HCT116 (cell line): ENCODE results near the gene STAP2.

Source experiments
- CTCF ChIP-seq, 3 experiments: fragments of 200-600 bp in 1 of 3; sonication (generic) in 1 of 3; IDR thresholded peaks in 2 of 3; conservative IDR thresholded peaks in 1 of 3; 2 replicates each; pipeline ENCODE4 v1.5.1; 2012 to 2017; ENCODE audit warnings: low read depth in 2 of 3, low read length in 2 of 3, antibody characterized with exemption in 1 of 3, borderline replicate concordance in 1 of 3, control low read depth in 1 of 3, mild to moderate bottlenecking in 1 of 3, mixed read lengths in 1 of 3, mixed run types in 1 of 3, moderate library complexity in 1 of 3; ENCODE audit not compliant: insufficient read depth in 1 of 3
- EZH2 ChIP-seq: fragments of 200-600 bp; sonication (generic); IDR thresholded peaks from 2 replicates; pipeline ENCODE4 v1.6.1; 2017; ENCODE audit warnings: antibody characterized with exemption, mixed run types

- no peak for TF ChIP-seq CTCF (IDR thresholded peaks at IDR 0.05 in 2 of 3, conservative IDR thresholded peaks at IDR 0.05 in 1 of 3; ENCODE audit: borderline replicate concordance in 1 of 3, insufficient read depth in 1 of 3, low read depth in 2 of 3, low read length in 2 of 3)
- no peak for TF ChIP-seq EZH2
Observed at GRCh38 chr19:4324228-4324627, 14.4 kb downstream of the STAP2 start.
